ENCODE measurements around the gene RARB. TPM values are rescaled to one million over a fixed set of nuclear protein-coding genes. Genes with fewer than 3 reads are reported as not detected.
A peak's percentile ranks its signal among the peaks of the same experiment; 100 is the strongest.

Gene RARB
- total RNA-seq, 1 experiment from 2014 or later = 31.3 TPM

DNA sequence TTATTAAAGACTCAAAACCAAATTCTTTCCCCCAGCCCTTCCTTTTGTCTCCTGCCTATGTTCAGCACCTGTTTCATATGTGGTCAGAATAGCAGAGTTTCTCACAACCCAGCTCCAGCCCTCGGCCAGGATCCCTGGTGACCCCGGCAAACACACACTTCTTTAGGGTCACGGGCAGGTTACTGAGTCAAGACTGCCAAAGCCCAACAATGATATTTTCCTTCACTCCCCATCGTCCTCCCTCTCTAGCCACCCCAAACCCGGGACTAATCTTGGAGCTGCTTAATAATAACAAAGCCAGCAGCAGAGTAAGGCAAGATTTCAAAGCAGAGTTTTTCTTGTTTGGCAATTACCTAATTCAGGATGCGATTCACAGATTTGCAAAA lies 25.5 kb downstream of the RARB start:
- Mint-ChIP-seq H3K4me3 (ENCODE audit: low read depth, unreplicated experiment) (no peak overlapping the region), H3K4me1 (ENCODE audit: low read depth, unreplicated experiment) (peaks cover 72% of the 10 kb centered on the region), H3K9me3 (ENCODE audit: low read depth, unreplicated experiment) (no peaks in the 10 kb centered on the region), H3K27me3 (ENCODE audit: unreplicated experiment) (no peaks in the 10 kb centered on the region), H3K36me3 (ENCODE audit: insufficient read depth, unreplicated experiment) (peaks cover 29% of the 10 kb centered on the region), H3K27ac (ENCODE audit: unreplicated experiment) (peak overlapping the region; percentile 83)
- no peak for DNase-seq
- BruUV-seq (replicated peaks) = no TSS peak
- intact Hi-C loops (cut with micrococcal nuclease; ENCODE audit: unreplicated experiment) = loop anchor here (2.0 kb wide), 1 partner anchor 17 kb away; no protein-coding TSS in a partner anchor
- TF ChIP-seq, protein P1, sequence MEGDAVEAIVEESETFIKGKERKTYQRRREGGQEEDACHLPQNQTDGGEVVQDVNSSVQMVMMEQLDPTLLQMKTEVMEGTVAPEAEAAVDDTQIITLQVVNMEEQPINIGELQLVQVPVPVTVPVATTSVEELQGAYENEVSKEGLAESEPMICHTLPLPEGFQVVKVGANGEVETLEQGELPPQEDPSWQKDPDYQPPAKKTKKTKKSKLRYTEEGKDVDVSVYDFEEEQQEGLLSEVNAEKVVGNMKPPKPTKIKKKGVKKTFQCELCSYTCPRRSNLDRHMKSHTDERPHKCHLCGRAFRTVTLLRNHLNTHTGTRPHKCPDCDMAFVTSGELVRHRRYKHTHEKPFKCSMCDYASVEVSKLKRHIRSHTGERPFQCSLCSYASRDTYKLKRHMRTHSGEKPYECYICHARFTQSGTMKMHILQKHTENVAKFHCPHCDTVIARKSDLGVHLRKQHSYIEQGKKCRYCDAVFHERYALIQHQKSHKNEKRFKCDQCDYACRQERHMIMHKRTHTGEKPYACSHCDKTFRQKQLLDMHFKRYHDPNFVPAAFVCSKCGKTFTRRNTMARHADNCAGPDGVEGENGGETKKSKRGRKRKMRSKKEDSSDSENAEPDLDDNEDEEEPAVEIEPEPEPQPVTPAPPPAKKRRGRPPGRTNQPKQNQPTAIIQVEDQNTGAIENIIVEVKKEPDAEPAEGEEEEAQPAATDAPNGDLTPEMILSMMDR (IDR thresholded peaks at IDR 0.05; ENCODE audit: unreplicated experiment) = no peak
- CTCF ChIA-PET = interaction anchor here (2.1 kb wide), 1 partner anchor 11 kb away, joined by 5 read pairs; no protein-coding TSS in a partner anchor

DNA sequence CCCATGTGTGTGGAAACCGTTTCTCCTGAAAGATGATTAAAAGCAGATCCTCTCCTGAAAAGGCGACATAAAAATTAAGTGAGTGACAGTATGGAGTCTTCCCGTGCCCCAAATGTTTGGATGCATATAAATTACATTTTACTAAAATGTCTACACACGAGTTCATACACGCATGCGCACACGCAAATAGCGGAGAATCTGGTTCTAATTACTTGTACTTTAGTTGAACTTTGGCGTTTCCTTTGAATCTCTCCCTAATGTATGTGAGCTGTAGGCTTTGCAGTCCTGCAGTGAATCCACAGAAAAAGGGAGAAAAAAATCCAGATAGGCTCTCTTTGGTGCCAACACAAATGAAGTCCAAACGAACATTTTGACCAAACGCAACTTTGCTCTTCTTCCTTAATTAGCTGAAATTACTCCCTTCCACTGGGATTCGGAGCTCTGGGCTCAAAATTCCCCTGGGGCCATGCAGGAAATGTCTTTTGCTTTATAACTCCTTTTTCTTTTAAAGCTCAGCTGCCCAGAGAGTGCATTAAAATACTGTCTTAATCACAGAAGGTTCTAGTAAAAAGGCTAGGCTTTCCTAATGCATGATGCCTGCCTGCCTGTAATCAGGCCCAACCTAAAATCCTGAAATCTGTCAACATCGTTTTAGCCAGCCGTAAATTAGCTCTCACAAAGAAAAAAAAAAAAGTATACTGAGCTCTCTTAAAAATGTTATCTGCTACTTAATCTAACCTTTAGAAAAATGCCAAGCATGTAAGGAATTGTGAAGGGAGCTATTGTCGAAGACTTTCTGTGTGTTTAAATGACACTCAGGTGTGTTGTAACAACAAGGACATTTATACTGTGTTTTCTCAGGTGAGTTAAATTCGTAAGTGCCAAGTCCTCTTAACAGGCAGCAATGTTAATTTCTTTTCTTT lies 26.2 kb downstream of the RARB start:
- H3K4me3 Mint-ChIP-seq (ENCODE audit: low read depth, unreplicated experiment) = peak overlapping the region; percentile 56
- CTCF ChIA-PET = interaction anchor here (0.9 to 2.1 kb wide), 7 partner anchors 10 to 161 kb away, joined by 3 to 13 read pairs (median 4); partner anchors contain the start of gene RARB
- intact Hi-C loops (cut with micrococcal nuclease; ENCODE audit: unreplicated experiment) = loop anchor here (2.0 kb wide), 1 partner anchor 17 kb away; no protein-coding TSS in a partner anchor
- TF ChIP-seq, protein P1 (IDR thresholded peaks at IDR 0.05; ENCODE audit: unreplicated experiment) = no peak
- H3K9me3 Mint-ChIP-seq (ENCODE audit: low read depth, unreplicated experiment) = no peaks in the 10 kb centered on the region
- peaks cover 33% of the 10 kb centered on the region for H3K36me3 Mint-ChIP-seq (ENCODE audit: insufficient read depth, unreplicated experiment)
- no peak for DNase-seq
- no TSS peak for BruUV-seq (replicated peaks)
- H3K4me1 Mint-ChIP-seq (ENCODE audit: low read depth, unreplicated experiment) = peaks cover 74% of the 10 kb centered on the region
- H3K27ac Mint-ChIP-seq (ENCODE audit: unreplicated experiment) = peak overlapping the region; percentile 83
- no peaks in the 10 kb centered on the region for H3K27me3 Mint-ChIP-seq (ENCODE audit: unreplicated experiment)

DNA sequence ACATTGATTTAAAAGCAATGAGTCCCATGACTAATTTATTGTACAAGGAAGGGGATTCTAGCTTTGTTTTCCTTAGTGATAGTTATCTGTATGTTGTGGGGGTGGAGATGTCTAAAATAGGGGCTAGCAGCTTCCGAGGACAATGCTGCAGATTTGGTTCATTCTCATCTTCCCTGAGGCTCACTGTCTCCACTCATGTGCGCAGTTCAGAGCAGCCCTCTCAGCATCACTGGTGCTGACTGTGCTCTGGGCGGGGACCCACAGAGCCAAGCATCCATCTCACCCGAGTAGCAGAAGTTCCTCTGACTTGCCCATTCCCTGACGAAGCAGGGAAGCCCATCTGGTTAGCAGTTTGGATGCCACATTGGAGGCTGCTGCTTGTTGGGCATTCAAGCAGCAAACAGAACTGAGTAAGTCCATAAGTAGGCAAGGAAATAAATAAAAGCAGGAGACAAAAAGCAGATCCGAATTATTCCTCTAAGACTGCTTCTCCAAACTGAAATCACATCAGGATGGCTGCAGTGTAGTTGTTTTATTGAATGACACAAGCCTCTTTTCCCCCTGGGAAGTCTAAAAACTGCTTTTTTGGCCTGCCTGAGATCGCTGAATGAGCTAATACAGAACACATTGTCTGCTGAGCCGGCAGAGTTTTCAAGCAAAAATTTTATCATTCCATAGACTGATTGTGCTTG lies 27.5 kb downstream of the RARB start:
- BruUV-seq (replicated peaks) = no TSS peak
- Mint-ChIP-seq H3K9me3 (ENCODE audit: low read depth, unreplicated experiment) (no peaks in the 10 kb centered on the region), H3K27ac (ENCODE audit: unreplicated experiment) (peak overlapping the region; percentile 83), H3K4me1 (ENCODE audit: low read depth, unreplicated experiment) (peaks cover 75% of the 10 kb centered on the region), H3K36me3 (ENCODE audit: insufficient read depth, unreplicated experiment) (peaks cover 37% of the 10 kb centered on the region), H3K4me3 (ENCODE audit: low read depth, unreplicated experiment) (peak overlapping the region; percentile 56), H3K27me3 (ENCODE audit: unreplicated experiment) (no peaks in the 10 kb centered on the region)
- CTCF ChIA-PET = interaction anchor here (0.7 to 2.1 kb wide), 6 partner anchors 9 to 192 kb away, joined by 3 to 13 read pairs (median 5); partner anchors contain the start of gene RARB
- intact Hi-C loops (cut with micrococcal nuclease; ENCODE audit: unreplicated experiment) = loop anchor here (2.0 to 5.0 kb wide), 2 partner anchors 19 to 137 kb away; no protein-coding TSS in a partner anchor
- TF ChIP-seq, protein P1 (IDR thresholded peaks at IDR 0.05; ENCODE audit: unreplicated experiment) = no peak
- no peak for DNase-seq
